HG03108 (cell line): ENCODE results near the gene TMPRSS11F.
"Not testable (repeated sequence)": the region's sequence is repeated elsewhere in the genome, so short reads cannot be mapped to it uniquely, and the experiment has no call there.

Experiments
- ATAC-seq: cut with Tn5 transposase; IDR thresholded peaks from one replicate; pipeline ENCODE4 v1.9.1; 2021; ENCODE audit warnings: moderate library complexity; ENCODE audit not compliant: unreplicated experiment

Gene TMPRSS11F

GRCh38 chr4:68129793-68130192 lies at the start of gene TMPRSS11F:
Gene TMPRSS11F, minus strand, starts transcription at chr4:68129869. Its CDS starts 49 bp downstream, at chr4:68129820.
- ATAC-seq = no peak

DNA sequence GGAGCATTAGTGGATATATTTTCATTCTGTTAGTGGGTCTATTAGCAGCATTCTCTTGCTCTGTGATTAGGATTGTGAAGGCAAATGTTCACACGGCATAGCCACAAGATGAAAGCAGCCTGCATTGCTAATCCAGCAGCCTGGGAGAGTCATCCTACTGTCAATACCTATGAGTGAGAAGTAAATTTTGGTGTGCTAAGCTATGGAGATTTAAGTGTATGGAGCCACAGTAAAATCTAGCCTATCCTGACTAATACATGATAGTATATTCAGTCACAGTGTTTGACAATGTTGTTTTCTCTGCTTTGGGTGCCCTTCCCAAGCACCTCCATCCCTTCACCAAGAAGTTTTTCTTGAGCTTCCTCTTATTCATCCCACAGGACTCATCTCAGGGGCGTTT lies 47.2 kb upstream of the TMPRSS11F start:
- ATAC-seq = no peak

GRCh38 chr4:68176500-68176899 lies 46.8 kb upstream of the TMPRSS11F start:
- no peak for ATAC-seq

- peak; percentile 73 for ATAC-seq
Observed at GRCh38 chr4:68175562-68176155, 46.0 kb upstream of the TMPRSS11F start.

- not testable (repeated sequence) for ATAC-seq
Observed at GRCh38 chr4:68174389-68174788, 44.7 kb upstream of the TMPRSS11F start.

GRCh38 chr4:68172147-68172546 lies 42.5 kb upstream of the TMPRSS11F start:
- not testable (repeated sequence) for ATAC-seq

- no peak for ATAC-seq
Observed at GRCh38 chr4:68167706-68168105, 38.0 kb upstream of the TMPRSS11F start.

DNA sequence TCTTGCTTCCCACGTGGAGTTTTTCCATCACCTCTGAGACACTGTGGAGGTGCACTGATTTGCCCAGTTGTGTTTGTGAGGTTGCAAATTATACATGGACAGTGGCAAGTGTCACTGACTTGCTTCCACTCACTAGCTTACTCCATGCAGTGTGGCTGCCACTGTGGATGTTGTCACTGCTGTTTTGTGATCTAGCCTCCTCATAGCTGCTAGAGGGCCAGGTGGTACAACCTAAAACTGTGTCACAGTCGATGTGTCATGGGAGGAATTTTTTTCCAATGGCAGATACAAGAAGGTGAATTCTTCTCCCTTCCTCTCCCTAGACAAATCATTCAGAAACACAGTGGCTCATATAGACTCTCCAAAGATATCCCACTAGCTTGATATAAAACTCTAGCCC lies 37.5 kb upstream of the TMPRSS11F start:
- ATAC-seq = no peak

DNA sequence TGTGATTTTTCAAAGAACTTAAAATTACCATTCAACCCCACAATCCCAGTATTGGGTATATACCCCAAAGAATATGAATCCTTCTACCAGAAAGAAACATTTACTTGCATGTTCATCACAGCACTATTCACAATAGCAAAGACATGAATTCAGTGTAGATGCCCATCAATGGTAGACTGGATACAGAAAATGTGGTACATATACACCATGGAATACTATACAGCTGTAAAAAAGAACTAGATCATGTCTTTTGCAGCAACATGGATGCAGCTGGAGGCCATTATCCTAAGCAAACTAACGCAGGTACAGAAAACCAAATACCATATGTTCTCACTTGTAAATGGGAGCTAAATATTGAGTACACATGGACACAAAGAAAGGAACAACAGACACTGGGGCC lies 34.1 kb upstream of the TMPRSS11F start:
- ATAC-seq = no peak

DNA sequence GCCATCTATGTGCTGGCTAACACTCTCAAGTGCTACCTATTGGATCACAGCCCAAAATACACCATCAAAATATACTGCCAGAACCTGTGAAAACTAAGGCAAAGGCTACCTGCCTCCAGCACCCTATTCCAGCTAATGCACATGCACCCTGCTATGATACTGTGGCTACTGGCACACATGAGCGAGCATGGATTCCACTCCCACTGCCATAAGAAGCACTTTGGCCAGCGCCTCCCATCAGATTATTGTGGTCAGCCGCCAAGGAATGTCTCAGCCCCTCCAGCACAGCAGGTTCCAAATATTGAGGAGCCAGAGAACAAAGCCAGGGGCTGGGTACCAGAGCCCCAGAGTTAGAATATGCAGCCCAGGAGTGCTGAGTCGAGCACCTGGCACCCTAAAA lies 32.5 kb upstream of the TMPRSS11F start:
- no peak for ATAC-seq

- no peak for ATAC-seq
Observed at GRCh38 chr4:68152411-68152810, 22.7 kb upstream of the TMPRSS11F start.

DNA sequence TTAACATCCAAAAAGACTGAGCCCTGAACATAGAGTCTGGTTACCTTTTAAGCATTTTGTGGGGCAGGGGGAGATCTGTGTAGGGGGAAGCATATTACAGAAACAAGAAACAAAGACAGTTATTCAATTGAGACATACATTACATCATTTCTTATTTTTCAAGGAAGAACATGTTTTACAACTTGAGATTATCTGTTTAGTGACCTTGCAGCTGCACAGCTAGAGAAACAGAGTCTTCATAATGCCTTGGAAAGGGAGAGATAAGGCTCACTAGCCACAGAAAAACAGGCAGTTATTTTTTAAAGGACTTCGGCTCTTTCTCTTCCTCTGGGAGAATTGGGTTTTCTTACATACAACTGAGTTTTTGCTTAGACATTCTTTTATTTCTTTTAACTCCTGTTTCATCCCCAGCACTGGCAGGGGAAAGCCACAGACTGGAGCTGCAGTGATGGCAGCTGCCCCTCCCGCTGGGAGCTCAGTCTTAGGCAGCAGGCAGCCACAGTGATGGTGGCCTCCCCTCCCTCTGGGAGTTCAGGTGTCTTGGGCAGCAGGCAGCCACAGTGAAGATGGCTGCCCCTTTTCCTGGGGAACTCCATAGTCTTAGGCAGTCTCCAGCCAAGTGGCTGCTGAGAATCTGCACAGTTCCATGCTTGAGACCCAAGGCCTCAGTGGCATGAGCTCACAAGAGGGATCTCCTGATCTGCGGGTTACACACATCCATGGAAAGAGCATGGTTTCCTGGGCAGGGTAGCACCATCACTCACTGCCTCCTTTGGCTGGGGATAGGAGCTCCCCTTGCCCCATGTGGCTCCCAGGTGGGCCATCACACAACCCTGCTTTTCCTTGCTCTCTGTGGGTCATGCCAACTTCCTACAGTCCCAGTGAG lies 19.4 kb upstream of the TMPRSS11F start:
- no peak for ATAC-seq

- no peak for ATAC-seq
Observed at GRCh38 chr4:68147079-68147478, 17.4 kb upstream of the TMPRSS11F start.

DNA sequence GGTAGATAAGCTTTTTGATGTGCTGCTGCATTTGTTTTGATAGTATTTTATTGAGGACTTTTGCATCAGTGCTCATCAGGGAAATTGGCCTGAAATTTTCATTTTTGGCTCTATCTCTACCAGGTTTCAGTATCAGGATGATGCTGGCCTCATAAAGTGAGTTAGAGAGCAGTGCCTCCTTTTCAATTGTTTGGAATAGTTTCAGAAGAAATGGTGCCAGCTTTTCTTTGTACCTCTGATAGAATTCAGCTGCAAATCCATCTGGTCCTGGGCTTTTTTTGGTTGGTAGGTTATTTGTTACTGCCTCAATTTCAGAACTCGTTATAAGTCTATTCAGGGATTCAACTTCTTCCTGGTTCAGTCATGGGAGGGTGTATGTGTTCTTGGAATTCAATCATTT lies 15.6 kb upstream of the TMPRSS11F start:
- no peak for ATAC-seq

GRCh38 chr4:68141852-68142251 lies 12.2 kb upstream of the TMPRSS11F start:
- ATAC-seq = no peak

- no peak for ATAC-seq
Observed at GRCh38 chr4:68132342-68132741, 2.7 kb upstream of the TMPRSS11F start.

DNA sequence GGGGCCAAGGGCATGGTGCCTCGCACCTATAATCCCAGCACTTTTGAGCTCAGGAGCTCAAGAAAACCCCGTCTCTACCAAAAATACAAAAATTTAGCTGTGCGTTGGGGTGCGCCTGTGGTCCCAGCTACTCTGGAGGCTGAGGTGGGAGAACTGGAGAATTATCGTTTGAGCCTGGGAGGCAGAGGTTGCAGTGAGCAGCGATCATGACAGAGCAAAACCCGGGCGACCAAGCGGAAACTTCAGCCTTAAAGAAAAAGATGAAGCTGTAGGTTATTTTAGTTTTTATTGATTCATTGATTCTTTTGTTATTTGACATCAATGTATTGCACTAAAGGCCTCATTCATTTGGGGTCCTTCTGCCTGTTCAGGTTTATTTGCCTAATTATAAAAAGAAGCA lies 5.4 kb downstream of the TMPRSS11F start:
- ATAC-seq = no peak

DNA sequence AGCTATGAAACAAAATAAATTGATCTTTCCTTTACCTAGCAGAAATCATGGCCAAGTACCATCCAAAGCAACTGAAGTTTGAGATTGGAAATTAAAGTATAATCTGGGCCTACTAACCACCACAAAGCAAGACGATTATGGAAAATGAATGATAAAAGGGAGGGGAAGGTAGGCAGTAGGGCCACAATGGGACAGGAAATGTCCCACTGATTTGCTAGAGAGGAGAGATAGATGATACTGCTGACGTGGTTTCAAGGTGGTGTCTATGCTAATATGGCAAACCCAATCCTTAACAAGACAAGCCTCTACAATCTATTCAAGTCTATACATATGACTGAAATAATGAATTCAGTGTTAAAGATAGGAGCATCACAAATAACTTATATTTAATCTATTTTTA lies 6.1 kb downstream of the TMPRSS11F start:
- ATAC-seq = no peak

- ATAC-seq = no peak
Observed at GRCh38 chr4:68119921-68120320, 9.7 kb downstream of the TMPRSS11F start.

- ATAC-seq = no peak
Observed at GRCh38 chr4:68110441-68110840, 19.2 kb downstream of the TMPRSS11F start.

GRCh38 chr4:68109868-68110267 lies 19.8 kb downstream of the TMPRSS11F start:
- no peak for ATAC-seq

GRCh38 chr4:68082758-68083157 lies 46.9 kb downstream of the TMPRSS11F start:
- ATAC-seq = no peak
